GM19193 (cell line): ENCODE results near the gene FBXO11.

Experiments
- POLR2A ChIP-seq: IDR thresholded peaks from 4 replicates; pipeline ENCODE4 v1.6.1; 2011; ENCODE audit not compliant: insufficient read depth, insufficient read length; ENCODE audit errors: extremely low read depth

Gene FBXO11

GRCh38 chr2:47783486-47784351, 122.6 kb downstream of the FBXO11 start:
- no peak for TF ChIP-seq POLR2A

GRCh38 chr2:47782671-47783485, 123.4 kb downstream of the FBXO11 start, which contains the start of gene MSH6:
Gene MSH6, plus strand, starts transcription at chr2:47783145. Its CDS starts 89 bp downstream, at chr2:47783234.
- TF ChIP-seq POLR2A, result peak; percentile 80

- no peak for TF ChIP-seq POLR2A
Measured at GRCh38 chr2:47782381-47782670, 124.0 kb downstream of the FBXO11 start.

GRCh38 chr2:47779426-47779790, 126.9 kb downstream of the FBXO11 start:
- TF ChIP-seq POLR2A, result no peak

GRCh38 chr2:47778698-47779425, 127.4 kb downstream of the FBXO11 start:
- TF ChIP-seq POLR2A, result no peak

GRCh38 chr2:47777277-47777937, 128.9 kb downstream of the FBXO11 start:
- no peak for TF ChIP-seq POLR2A

GRCh38 chr2:47774567-47774966, 131.7 kb downstream of the FBXO11 start:
- no peak for TF ChIP-seq POLR2A

GRCh38 chr2:47772343-47772742, 134.0 kb downstream of the FBXO11 start:
- TF ChIP-seq POLR2A, result no peak

- TF ChIP-seq POLR2A, result no peak
Measured at GRCh38 chr2:47771211-47771610, 135.1 kb downstream of the FBXO11 start.

GRCh38 chr2:47769318-47769717, 137.0 kb downstream of the FBXO11 start:
- no peak for TF ChIP-seq POLR2A

GRCh38 chr2:47767880-47768609, 138.3 kb downstream of the FBXO11 start:
- TF ChIP-seq POLR2A, result no peak

GRCh38 chr2:47767497-47767844, 138.8 kb downstream of the FBXO11 start:
- TF ChIP-seq POLR2A, result no peak

GRCh38 chr2:47751856-47752414, 154.4 kb downstream of the FBXO11 start:
- TF ChIP-seq POLR2A, result no peak

- no peak for TF ChIP-seq POLR2A
Measured at GRCh38 chr2:47747878-47748277, 158.4 kb downstream of the FBXO11 start.
